WI38 (cell line): ENCODE results near the gene GPC5.

ENCODE experiments used
- H3K4me3 ChIP-seq: 2 replicates; pipeline ENCODE4 v1.5.1; 2011; ENCODE audit warnings: low read depth, mild to moderate bottlenecking, control low read depth, low read length
- CTCF ChIP-seq: IDR thresholded peaks from 2 replicates; pipeline ENCODE4 v1.5.1; 2012; ENCODE audit warnings: low read depth, mild to moderate bottlenecking, control low read depth, low read length

The GPC5 gene

GRCh38 chr13:92452840-92453239, 1054.4 kb downstream of the GPC5 start:
- no peak overlapping the region for H3K4me3 ChIP-seq
- TF ChIP-seq CTCF, result no peak

GRCh38 chr13:92459306-92459705, 1060.9 kb downstream of the GPC5 start:
- H3K4me3 ChIP-seq, result no peak overlapping the region
- TF ChIP-seq CTCF, result no peak

- no peak for TF ChIP-seq CTCF
- no peak overlapping the region for H3K4me3 ChIP-seq
Observed at GRCh38 chr13:92460479-92460878, 1062.1 kb downstream of the GPC5 start.

- TF ChIP-seq CTCF, result no peak
- H3K4me3 ChIP-seq, result no peak overlapping the region
Observed at GRCh38 chr13:92461402-92461801, 1063.0 kb downstream of the GPC5 start.

GRCh38 chr13:92461831-92462230, 1063.4 kb downstream of the GPC5 start:
- no peak overlapping the region for H3K4me3 ChIP-seq
- TF ChIP-seq CTCF, result no peak

- H3K4me3 ChIP-seq, result no peak overlapping the region
- no peak for TF ChIP-seq CTCF
Observed at GRCh38 chr13:92463134-92463533, 1064.7 kb downstream of the GPC5 start.

DNA sequence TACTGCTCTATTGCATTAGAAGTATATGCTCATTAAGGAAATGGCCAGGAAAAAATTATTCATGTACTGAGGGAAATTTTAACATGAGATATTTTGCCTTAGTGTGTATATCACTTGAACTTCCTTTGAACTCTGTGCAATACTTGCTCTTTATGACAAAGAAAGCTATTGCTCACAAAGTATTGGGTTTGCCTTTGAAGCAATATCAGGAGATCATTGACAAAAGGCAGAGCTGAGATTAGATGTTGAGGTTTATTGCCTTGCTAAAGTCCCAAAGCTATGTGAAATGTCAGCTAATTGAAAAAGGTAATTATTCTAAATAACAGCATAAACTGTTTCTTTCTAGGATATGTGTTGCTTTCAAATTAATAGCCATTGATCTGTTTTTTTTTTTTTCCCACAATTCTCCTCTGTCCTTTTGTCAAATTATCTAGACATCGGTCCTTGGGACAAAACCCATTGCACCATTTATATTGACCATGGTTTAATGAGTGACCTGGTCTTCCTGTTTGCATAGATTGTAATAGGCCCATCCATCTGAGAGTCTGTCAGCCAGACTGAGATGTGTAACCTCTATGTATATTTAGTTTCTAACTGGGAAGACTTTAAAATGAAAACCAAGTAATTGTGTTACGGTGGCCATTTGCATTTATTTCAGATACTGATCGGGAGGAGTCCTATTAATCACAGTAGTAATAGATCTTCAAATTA, 1075.5 kb downstream of the GPC5 start:
- TF ChIP-seq CTCF, result no peak
- H3K4me3 ChIP-seq, result no peak overlapping the region
